ENCODE data around the gene KRT40. TPM values are rescaled to one million over a fixed set of nuclear protein-coding genes. Genes with fewer than 3 reads are reported as not detected.

Gene KRT40
- total RNA-seq, 4 donors from 2014 or later, result 12.3 TPM; not detected in 3

GRCh38 chr17:40958086-40958953 lies 25.8 kb downstream of the KRT40 start:
- DNase-seq (ENCODE audit: low spot score in 2 of 2), result no peak
- 79 to 84% methylated on average over 12 of the region's 12 CpGs for WGBS, 2 donors
- no peak for TF ChIP-seq CTCF (IDR thresholded peaks at IDR 0.05)
- no peak for TF ChIP-seq POLR2A (IDR thresholded peaks at IDR 0.05)
- no peak overlapping the region for H3K4me3 ChIP-seq (ENCODE audit: low read depth, poor library complexity, severe bottlenecking)
- intact Hi-C loops (cut with DNase I; ENCODE audit: low total_unique reads), result no loop called here

DNA sequence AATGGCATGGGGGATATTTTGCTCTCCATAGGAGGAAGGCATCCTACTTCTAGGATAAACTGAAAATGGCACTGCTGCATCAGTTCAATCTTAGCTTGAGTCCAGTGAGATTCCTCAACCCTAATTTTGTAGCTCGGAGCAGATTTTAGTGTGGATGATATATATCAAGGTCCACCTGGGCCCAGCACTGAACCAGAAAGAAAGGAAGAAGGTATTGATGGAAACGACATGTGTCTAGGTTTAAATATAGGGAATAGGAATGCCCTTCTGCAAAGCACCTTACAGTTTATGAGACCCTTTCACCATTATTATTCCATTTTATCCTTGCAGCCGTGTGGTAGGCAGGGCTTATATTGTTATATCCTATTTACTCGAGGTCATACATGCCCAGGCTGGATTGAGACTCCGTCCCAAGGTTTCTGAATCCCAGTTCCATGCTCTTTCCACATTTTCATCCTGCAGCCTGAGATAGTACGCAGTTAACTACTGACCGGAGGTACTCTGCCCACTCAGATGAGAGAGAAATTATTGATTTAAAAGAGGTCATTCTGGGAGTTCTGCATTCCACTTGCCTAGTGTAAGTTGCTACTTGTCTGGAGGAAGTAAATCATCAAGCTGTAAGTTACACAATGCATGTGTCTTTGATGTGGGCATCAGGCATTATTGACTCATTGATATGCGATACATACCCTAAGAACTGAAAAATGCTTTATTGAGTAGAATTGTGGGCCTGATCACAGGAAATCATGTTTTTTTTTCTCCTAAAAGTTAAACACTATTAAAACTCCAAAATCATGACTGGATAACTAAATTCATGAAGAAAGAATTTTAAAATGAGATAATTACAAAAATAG lies 27.5 kb downstream of the KRT40 start:
- WGBS, 2 donors, result 69 to 71% methylated on average over 8 of the region's 8 CpGs
- no peak for TF ChIP-seq CTCF (IDR thresholded peaks at IDR 0.05)
- no peak for TF ChIP-seq POLR2A (IDR thresholded peaks at IDR 0.05)
- intact Hi-C loops (cut with DNase I; ENCODE audit: low total_unique reads), result no loop called here
- H3K4me3 ChIP-seq (ENCODE audit: low read depth, poor library complexity, severe bottlenecking), result no peak overlapping the region
- no peak for DNase-seq (ENCODE audit: low spot score in 2 of 2)

- TF ChIP-seq CTCF (IDR thresholded peaks at IDR 0.05), result no peak
- TF ChIP-seq POLR2A (IDR thresholded peaks at IDR 0.05), result no peak
- DNase-seq (ENCODE audit: low spot score in 2 of 2), result no peak
- no peak overlapping the region for H3K4me3 ChIP-seq (ENCODE audit: low read depth, poor library complexity, severe bottlenecking)
- 35 to 44% methylated on average over 2 of the region's 2 CpGs for whole genome bisulfite sequencing, 2 donors
- intact Hi-C loops (cut with DNase I; ENCODE audit: low total_unique reads), result no loop called here
Measured at GRCh38 chr17:40953881-40954280, 30.2 kb downstream of the KRT40 start.

DNA sequence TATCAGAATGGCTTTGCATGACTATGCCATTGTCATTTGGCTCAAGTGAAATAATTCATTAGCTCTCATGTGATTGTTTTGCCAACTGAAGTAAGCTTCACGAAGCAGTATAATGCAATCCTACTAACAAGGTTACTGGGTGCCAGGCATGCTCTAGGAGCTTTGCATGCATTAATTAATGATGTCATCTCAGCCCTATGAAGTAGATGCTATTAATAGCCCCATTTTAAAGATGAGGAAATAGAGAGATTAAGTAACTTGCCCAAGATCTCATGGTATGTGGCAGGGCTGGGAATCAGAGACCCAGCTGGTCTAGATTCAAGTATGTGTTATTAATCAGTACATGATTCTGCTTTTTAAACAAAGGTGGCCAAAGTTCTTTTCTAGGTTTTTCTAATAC lies 31.5 kb downstream of the KRT40 start:
- intact Hi-C loops (cut with DNase I; ENCODE audit: low total_unique reads), result no loop called here
- no peak for DNase-seq (ENCODE audit: low spot score in 2 of 2)
- H3K4me3 ChIP-seq (ENCODE audit: low read depth, poor library complexity, severe bottlenecking), result no peak overlapping the region
- 19 to 30% methylated on average over 1 of the region's 1 CpG for WGBS, 2 donors
- no peak for TF ChIP-seq CTCF (IDR thresholded peaks at IDR 0.05)
- TF ChIP-seq POLR2A (IDR thresholded peaks at IDR 0.05), result no peak

GRCh38 chr17:40952154-40952553 lies 32.0 kb downstream of the KRT40 start:
- intact Hi-C loops (cut with DNase I; ENCODE audit: low total_unique reads), result no loop called here
- DNase-seq (ENCODE audit: low spot score in 2 of 2), result no peak
- H3K4me3 ChIP-seq (ENCODE audit: low read depth, poor library complexity, severe bottlenecking), result no peak overlapping the region
- TF ChIP-seq CTCF (IDR thresholded peaks at IDR 0.05) (no peak), POLR2A (IDR thresholded peaks at IDR 0.05) (no peak)
- 71 to 88% methylated on average over 2 of the region's 2 CpGs for WGBS, 2 donors
